HG03575 (cell line): ENCODE data around the gene OTC.

Experiments
- ATAC-seq: cut with Tn5 transposase; IDR thresholded peaks from one replicate; pipeline ENCODE4 v1.9.1; 2021; ENCODE audit not compliant: unreplicated experiment, insufficient number of reproducible peaks, low FRiP score; ENCODE audit errors: extremely low read depth

OTC gene

DNA sequence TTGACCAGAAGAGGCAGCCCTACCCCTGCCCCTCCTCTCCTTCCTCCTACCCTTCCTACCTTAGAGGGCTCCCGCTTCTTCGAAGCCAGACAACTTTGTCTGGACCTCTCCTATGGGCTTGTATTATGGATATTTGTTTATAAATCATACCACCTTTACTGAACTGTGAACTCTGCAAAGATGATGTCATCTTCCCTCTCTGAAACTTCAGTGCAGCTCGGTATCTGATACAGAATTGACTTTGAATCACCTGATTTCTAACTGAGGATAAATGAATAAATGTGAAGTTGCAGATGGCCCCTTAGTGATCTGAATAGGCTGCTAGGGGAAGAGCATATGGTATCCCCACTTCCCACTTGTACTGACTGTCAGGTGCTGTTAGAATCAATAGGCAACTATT is 1.1 kb upstream of the OTC start:
- ATAC-seq: no peak

GRCh38 chrX:38356401-38356800 is 4.0 kb downstream of the OTC start:
- ATAC-seq: no peak

GRCh38 chrX:38357747-38358673 is 5.6 kb downstream of the OTC start:
- no peak for ATAC-seq

DNA sequence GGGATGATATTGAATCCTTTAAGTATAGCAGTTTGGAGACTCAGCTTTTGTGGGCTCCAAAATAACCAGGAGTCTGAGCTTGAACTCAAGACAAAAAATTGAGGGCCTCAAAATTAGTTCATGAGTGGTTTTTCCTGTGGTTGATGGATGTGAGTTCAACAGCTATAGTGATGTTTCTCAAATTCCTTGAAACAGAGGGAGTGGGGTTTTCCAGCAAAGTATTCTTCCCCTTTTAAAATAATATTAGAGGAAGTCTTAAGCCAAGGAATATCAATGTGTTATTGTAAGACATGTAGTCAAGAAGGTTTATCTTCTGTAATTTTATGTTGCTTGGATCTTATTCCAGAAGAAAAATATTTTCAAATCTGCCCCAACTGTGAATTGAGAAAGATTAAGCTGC is 10.6 kb downstream of the OTC start:
- no peak for ATAC-seq

DNA sequence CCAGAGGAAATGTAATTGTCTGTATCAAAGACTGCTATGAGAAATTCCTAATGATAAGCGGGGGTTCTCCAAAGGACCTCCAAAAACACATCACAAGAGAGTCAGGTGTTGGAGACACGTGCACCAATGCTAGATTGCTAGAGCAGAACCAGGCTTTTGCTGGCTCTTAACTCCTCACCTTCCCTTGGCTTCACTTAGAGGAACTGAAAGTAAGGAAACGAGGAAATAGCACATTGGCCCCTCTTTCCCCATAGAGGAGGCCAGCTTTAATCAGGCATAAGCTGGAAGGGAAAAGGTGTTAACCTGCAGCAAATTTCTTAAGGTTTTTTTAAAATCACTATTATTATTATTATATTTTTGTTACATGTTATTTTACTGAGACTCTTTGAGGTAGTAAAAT is 13.6 kb downstream of the OTC start:
- no peak for ATAC-seq

DNA sequence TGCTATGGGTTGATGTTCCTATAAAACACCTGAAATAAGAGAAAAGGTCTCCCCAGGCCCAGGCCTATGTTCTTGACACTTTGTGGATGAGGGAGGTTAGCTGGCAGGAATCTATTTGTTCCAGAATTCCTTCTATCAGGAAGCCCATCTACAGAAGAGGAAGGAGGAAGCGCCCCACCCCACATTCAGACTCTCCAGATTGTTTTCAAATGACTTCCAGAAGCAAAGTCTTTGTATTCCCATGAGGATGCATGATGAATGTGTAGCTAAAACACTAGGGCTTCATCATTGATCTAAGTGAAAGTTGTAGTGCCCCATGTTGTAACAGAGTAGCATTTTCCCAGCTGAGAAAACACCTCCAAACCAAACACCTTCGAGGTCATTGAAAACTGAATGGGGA is 16.4 kb downstream of the OTC start:
- no peak for ATAC-seq

DNA sequence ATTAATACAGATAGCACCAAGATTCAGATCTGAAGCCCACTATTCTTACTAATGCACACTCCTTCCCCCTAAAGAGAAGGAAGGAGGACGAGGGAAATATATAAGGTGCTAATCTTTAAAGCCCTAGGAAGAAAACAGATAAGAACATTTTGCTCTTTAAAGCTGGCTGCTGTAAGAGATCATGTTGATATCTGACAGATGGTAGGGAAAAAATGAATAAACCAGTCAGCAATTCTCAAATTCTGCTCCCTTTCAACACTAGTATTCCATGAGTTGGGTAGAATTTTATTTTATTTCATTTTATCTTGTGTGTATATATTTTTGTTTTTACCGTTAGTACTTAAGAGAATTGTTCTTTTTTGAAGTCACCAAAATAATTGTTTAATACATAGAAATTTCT is 19.2 kb downstream of the OTC start:
- ATAC-seq: no peak

GRCh38 chrX:38374431-38374830 is 22.0 kb downstream of the OTC start:
- ATAC-seq: no peak

DNA sequence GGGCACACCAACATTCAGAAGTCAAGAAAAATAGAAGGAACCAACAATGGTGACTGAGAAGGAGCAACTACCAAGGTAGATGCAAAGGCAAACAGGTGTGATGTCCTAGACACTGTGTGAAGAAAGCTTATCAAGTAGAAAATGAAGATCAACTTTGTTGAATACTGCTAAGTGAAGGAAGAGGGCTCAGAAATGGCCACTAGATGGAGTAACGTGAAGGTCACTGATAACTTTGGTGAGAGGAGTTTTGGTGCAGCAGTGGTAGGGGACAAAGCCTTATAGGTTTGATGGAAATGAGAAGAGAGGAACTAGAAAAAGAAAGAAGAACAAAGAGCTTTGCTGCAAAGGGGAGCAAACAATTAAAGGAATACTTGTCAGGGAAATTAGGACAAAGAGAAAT is 23.5 kb downstream of the OTC start:
- no peak for ATAC-seq

DNA sequence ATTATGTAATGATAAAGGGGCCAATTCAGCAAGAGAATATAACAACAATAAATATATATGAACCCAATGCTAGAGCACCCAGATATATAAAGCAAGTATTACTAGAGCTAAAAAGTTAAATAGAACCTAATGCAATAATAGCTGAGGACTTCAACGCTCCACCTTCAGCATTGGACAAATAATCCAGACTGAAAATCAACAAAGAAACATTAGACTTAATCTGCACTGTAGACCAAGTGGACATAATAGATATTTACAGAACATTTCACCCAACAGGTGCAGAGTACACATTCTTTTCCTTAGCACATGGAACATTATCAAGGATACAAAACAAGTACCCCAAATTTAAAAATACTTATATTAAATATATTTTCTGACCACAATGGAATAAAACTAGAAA is 24.3 kb downstream of the OTC start:
- ATAC-seq: no peak

- no peak for ATAC-seq
These were observed 26.7 kb downstream of the OTC start for GRCh38 chrX:38379088-38379487.

- ATAC-seq: no peak
These were observed 30.3 kb downstream of the OTC start for GRCh38 chrX:38382663-38383062.

DNA sequence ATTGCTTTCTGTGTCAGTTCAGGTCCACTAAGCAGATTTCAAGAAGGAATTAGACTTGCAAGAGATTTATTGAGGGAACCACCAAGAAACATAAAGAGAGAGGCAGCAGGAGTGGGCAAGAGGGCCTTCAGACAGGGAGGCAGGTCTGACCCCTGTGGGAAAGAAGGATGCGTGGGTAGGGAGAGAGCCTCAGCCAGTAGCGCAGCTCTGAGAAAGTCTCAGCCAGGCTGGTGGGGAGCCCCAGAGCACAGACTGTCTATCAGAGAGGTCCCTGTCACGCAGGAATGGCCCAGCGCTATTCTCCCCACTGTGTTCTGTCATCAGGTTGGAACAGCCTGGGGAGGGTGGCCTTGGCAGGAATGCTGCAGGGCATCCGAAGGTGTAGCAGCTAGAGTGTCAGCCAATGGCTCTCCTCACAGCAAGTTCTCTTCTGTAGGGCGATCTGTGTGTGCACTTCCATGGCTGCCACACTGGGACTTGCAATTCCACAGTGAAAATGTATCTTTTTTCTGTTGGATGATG is 48.0 kb downstream of the OTC start:
- ATAC-seq: no peak

DNA sequence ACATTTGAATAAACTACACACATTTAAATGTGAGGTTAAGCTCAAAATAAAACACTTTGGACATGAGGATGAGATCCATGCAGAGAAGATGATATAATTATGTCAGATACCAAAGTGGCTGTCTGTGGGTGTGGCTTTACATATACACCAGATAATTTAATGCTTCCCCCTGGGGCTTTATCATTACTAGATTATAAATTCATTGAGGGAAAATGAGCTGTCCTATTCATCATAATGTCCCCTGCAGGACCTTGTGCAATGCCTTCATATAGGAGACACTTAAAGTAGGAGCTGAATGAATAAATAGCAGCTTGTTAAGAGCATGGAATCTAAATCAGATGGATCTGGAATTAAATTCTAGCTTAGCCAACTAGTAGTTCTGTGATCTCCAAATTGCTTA is 49.7 kb downstream of the OTC start:
- ATAC-seq: no peak

- ATAC-seq: no peak
These were observed 51.4 kb downstream of the OTC start for GRCh38 chrX:38403834-38404233.

DNA sequence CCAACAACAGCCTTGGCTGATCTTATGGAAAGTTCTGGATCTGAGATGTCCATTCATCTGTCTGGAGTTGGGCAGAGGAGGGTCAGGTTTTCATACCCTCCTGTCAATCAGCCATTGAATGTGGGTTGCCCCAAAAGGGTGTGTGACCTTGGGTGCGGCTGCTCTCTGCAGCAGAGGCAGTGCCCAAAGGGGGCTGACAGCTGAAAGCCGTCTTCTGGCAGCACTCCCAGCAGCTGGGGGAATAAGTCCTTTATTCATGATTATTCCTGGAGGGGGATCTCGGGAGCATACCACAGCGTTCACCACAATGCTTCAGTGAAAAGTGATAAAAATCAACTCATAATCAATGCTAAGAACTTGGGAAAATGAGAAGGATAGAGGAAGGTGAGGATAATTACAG is 54.7 kb downstream of the OTC start:
- ATAC-seq: no peak

GRCh38 chrX:38409289-38409688 is 56.9 kb downstream of the OTC start:
- ATAC-seq: no peak

GRCh38 chrX:38426785-38427184 is 74.4 kb downstream of the OTC start:
- no peak for ATAC-seq

DNA sequence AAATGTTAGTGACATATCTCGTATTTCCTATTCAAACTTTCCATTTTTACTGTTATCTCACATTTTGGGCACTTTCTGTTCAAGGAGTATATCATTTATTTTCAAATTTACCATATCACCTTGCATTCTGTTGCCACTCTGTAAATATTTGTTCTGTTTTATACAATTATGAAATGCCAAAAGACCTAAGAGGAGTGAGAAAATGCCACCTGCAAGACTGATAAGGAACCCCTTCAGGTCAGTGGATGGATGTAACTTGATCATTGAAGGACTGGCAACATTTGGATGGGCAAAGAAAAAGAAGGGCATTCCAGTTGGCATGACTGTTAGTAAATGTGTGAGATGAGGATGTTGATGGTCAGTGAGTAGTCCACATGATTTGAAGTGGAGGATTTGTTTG is 79.1 kb downstream of the OTC start:
- no peak for ATAC-seq

GRCh38 chrX:38435130-38435529 is 82.7 kb downstream of the OTC start:
- ATAC-seq: no peak

GRCh38 chrX:38437093-38437492 is 84.7 kb downstream of the OTC start:
- no peak for ATAC-seq
